NCI-H2196 treated with DMSO at 0.1 percent for 48 hours (cell line): Measurements from ENCODE around the gene AGAP1.
A peak's percentile ranks its signal among the peaks of the same experiment; 100 is the strongest.

Experiments
- DNase-seq: peaks from one replicate; lab custom pipeline; 2025; ENCODE audit not compliant: unreplicated experiment; lab: John Stamatoyannopoulos, UW

The AGAP1 gene

DNA sequence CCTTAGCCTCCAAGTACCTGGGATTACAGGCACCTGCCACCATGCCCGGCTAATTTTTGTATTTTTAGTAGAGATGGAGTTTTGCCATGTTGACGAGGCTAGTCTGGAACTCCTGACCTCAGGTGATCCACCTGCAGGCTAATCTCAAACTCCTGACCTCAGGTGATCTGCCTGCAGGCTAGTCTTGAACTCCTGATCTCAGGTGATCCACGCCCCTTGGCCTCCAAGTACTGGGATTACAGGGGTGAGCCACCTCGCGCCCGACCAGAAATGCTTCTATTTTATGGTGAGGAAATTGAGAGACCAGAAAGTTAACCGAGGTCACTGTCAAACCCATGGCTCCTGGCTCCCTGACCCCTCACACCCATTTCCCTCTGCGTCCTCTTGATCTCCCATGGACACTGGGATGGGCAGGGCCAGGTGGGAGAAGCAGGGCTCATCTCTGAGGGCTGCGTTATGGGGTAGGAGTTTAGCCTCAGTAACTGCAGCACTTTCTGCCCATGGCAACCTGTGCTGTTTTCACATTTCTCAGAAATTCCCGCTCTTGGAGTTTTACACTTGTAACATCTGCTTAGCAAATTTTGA, 210.0 kb downstream of the AGAP1 start:
- DNase-seq, result no peak

DNA sequence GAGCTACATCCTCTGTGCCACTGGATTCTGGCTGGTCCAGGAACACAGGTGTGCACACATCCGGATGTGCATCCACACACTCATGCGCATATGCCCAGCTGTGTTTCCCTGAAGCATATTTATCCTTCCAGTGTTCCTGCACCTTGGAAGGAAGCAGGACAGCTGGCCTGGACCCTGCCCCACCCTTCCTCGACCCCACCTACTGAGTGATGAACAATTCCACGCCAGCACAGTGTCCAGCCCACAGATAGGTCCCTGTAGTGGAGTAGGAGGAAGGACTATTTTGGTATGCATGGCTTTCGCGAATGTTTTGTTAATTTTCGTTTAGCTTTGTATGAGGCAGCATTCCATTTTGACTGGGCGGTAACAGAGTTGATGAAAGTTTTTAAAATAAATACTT, 211.5 kb downstream of the AGAP1 start:
- no peak for DNase-seq

DNA sequence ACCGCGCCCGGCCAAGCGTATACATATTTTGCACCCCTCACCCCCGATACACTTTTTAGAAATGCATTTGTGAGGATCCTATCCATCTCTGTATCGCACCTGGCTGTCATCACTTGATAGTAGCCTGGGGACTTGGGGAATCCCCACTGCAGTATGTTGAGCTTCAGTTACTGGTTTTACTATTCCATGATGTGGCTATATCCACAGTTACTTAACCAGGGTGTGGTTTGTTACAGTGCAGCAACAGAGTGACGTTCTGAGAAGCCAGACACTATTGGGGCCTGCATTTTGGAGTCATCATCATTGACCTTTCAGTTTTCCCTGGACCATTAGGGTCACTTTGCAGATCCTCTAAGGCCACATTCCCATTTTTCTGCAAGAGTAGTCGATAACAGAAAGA, 212.7 kb downstream of the AGAP1 start:
- DNase-seq, result no peak

DNA sequence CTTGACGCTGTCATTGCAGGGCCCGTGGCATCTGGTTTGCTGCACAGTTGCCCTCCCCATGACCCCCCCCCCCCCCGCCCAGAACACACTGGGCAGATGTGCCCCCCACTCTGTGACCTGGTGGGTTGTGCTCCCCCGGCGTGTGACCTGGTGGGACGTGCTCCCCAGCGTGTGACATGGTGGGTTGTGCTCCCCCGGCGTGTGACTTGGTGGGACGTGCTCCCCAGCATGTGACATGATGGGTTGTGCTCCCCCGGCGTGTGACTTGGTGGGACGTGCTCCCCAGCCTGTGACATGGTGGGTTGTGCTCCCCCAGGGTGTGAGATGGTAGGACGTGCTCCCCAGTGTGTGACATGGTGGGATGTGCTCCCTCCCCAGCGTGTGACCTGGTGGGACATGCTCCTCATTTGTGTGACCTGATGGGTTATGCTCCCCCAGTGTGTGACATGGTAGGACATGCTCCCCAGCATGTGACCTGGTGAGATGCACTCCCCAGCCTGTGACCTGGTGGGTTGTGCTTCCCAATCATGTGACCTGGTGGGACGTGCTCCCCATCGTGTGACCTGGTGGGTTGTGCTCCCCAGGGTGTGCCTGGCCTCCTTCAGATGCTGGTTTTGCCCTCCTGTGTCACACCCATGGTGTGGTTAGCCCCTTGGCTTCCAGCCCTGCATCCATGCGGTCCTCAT, 213.7 kb downstream of the AGAP1 start:
- DNase-seq, result no peak

DNA sequence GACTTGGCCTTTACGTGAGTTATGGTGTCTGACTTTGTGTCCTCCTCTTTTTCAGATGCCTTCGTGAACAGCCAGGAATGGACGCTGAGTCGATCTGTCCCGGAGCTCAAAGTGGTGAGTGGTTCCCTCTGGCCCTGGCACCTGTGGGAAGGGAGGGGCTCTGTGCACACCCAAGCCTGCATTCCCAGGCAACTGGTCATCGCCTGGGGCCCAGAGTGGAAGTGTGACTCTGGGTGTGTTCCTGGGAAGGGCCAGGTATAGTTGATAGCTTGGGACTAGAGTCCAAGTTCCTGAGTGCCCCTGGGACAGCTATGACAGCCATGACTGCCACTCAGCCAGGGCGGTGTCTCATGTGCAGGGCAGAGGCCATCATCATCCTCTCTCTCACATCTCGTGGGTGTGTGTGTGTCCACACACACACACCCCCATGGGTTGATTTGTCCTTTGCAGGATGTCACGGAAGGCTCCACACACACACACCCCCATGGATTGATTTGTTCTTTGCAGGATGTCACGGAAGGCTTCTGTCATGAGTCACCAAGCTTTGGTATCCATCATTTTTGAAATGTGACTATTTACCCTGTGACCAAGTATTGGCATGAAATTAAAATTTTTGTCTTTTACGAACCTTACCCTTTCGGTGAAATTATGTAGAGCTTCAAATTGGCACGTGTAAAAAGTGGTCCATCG, 215.4 kb downstream of the AGAP1 start:
- DNase-seq, result no peak

DNA sequence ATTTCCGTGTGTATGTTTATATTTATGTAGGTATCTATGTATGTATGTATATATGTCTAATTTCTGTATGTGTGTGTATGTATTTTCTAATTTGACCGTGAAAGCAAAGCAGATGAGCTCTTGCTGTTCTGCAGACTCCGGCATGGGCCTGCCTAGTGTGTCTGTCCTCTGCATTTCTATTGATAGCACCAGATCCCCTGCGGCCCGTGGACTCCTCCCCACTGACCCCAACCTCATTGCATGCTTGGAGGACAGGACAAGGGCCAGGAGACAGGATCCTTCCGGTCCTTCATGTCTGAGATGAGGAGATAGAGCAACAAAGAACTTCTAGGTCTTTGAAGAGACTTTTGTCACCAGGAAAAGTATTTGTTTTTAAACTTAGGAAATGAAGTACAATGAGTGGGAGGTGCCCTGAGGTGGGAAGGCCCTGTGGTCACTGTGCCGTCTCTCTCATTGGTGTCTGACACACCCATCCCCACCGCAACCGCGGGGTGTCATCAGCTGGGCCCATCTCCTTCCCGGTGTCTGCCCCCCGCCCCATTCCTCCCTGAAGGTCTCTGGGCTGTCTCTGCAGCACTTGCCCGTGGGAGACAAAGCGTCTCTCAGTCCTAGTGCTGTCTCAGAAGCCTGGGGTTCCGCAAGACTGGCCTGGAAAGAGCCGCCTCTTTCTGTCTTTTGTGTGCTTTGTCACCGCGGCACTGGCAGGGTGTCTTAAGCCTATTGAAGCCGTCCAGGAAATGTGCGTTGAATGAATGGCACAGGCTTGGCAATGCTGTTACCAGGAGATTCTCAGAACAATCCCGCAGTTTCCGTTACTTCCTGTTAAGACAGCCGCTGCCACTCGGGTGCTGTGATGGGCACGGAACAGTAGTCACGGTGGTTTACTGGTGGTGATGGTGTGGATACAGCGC, 216.4 kb downstream of the AGAP1 start:
- no peak for DNase-seq

DNA sequence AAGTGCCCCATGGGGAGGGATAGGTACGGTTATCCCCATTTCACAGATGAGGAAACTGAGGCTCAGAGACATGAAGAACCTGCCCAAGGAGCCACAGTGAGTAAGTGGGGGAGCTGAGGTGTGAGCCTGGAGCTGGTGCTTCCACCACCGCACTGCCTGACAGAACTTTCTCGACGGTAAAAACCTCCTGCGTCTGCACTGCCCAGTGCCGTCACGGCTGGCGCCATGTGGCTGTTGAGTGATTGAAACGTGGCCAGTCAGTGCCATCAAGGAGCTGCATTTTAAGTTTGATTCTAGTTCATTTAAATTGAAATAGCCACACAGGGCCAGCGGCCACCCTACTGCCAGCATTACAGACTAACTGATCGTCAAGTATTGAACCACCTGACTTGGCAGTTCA, 217.1 kb downstream of the AGAP1 start:
- no peak for DNase-seq

DNA sequence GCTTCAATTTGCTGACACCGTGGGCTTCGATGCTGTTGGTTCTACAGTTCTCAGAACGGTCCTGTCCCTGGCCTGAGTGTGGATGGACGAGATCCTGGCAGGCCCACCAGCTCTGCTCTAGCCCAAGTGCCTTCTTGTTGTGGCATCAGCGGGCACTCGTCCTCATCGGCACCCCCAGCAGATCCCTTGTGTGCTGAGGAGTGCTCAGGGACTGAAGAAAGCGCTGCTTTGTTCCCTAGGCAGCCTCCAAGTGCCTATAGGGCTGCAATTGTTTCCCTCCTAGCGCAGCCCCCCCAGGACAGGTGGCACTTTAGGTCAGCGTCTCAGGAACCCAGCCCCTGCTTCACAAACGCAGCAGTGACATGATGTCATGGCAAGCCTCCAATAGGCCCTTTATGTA, 217.7 kb downstream of the AGAP1 start:
- DNase-seq, result no peak

DNA sequence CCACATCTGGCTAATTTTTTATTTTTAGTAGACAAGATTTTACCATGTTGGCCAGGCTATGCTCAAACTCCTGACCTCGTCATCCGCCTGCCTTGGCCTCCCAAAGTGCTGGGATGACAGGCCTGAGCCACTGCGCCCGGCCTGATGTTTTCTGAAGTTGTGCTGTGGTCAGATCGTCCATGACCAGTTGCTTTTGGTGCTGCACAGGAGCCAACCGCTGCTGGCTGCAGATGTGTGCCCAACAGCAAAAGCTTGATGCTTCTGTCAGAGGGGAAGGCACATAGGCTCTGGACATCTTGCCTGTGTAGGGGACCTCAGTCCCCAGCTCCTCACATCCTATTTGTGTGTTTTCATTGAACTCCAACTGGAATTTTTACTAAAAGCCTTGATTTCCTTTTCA, 218.3 kb downstream of the AGAP1 start:
- no peak for DNase-seq

DNA sequence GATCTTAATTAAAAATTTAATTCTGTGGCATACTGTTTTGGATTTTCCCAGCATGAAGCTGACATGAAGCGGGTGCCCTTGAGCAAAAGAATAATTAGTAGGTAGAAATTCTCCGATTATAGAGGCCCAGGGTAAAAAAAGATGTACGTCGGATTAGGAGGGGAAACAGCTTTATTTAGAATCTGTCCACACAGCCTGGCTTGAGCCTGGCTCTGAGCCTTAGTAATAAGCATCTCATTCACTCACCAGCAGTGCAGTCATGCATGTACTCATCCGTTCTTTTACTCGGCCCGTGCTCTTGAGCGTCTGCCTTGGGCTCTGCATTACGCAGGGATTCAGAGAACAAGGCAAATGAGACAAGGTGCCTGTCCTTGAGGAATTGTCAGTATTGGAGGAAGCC, 219.3 kb downstream of the AGAP1 start:
- no peak for DNase-seq

DNA sequence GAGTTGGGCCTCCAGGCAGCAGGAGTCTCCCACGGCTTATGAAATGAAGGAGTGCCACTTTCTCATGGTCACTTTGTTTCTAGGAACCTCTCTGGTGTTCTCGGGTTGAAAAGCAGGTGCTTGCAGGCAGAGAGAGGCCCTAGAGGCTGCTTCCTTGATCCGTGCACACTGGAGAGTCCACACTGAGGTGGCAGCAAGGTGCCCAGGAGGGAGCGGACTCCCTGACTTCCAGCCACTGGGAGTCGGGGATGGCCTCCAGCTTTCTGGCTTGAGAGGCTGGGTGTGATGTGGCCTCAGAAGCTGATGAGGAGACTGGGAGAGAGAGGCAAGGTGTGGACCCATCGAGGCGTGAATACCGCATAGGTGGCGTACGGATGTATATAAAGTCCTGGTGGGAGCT, 221.8 kb downstream of the AGAP1 start:
- DNase-seq, result no peak

DNA sequence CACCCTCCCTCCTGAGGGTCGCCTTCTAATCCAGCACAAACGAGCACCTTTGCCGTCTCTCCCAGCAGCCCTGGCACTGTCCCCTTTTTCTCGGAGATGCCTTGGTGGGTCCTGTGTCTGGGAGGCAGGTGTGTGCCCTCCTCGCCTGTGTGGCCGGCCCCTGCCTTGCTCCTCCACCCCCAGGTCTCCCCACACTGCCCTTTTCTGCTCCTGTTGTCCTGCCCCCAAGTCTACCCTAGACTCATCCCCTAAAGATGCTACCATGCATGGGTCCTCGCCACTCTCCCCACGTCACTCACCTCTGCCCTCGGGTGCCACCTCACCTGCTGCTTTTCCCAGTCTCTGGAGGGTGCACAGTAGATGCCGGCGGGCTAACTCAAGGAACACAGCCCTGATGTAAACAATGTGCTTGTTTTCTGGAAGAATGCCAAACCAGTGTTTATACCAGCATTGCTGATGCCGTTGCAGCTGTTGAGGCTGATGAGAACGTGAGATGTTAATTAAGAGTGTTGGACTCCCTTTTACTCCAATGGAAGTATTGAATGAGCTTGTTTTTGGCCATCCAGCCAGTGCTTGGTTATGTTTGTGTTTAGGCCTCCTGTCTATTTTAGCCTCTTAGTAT, 223.1 kb downstream of the AGAP1 start:
- DNase-seq, result no peak

DNA sequence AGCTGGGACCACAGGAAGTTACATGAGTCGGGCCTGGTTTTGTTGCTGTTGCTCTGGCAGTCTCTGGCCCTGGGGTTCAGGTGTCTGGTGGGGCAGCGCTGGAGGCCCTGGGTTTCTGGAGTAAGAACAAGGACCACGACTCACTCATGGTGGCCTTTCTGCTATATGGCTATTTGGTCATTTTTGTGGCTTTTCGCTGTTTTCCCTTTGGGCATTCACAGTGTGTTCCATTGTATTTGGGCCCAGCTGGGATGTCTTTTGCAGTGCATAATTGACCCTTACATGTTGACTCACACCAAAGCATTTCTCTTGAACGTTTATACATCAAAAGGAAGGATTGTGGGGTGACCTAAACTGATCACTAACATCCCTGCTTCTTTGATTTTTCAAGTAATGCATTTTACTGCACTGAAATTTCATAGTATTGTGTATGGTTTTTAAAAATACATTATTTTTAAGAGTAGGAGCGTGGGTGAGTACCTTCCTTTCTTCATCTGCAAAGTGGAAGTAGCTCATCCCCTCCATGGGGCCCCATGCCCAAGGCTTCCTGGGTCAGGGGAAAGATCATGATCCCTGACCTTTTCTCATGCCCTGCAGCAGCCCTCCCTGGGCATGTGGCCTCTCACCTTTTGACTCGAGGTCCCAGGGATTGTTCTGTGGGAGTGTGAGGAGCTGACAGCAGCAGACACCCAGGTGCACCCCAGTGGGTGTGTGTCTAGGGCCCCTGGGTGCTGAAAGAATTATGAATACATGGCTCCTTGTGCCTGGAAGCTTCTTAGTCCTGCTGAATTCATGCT, 225.5 kb downstream of the AGAP1 start:
- no peak for DNase-seq

DNA sequence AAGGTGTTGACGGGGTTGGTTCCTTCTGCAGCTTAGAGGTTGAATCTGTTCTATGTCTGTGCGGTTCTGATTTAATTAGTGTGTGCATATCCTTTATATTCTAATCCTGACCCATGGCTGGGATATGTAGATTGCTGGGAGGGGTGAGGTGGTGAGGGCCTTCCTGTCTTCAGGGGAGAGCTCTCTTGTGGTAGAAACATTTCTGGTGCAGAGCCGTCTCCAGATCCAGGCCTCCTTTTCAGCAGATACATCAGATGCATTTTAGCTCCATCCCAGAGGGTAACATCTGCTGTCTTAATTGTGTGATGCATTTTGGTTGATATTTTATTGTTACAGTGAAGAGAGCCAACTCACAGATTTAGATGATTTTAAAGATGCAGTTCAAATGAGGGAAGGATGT, 227.8 kb downstream of the AGAP1 start:
- DNase-seq, result no peak

DNA sequence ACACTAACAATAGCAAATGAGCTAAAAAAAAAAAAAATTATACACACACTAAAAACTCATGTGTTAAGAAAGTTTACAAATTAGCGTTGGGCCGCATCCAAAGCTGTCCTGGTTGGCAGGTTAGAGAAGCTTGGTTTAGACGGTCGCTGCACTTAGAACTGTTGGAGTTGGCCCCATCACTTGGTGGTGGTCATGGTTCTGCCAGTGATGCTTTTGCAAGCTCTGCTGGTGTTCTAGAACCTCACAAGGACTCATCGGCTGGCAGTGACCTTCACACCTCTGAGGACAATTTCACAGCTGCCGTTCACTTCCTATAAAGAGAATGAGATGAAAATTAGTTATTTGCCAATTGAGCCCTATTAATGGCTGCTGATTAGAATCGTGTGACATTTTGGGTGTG, 229.0 kb downstream of the AGAP1 start:
- no peak for DNase-seq

DNA sequence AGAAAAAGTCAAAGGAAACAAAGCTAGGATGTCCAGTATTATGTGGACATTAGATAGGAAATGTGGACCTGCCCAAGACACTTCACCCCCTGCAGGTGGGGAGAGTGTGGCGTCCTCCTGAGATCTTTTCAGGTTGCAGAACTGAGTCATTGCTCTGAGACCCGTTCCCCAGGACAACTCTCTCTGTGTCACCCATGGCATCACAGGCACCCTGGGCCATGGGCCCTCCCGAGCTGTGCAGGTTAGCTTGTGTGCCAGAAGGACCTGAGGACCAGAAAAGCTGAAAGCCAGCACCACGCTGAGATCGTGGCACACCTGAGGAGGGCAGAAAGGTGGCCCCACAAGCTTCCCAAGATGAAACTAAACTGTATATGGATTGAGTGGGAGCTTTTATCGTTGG, 229.5 kb downstream of the AGAP1 start:
- no peak for DNase-seq

DNA sequence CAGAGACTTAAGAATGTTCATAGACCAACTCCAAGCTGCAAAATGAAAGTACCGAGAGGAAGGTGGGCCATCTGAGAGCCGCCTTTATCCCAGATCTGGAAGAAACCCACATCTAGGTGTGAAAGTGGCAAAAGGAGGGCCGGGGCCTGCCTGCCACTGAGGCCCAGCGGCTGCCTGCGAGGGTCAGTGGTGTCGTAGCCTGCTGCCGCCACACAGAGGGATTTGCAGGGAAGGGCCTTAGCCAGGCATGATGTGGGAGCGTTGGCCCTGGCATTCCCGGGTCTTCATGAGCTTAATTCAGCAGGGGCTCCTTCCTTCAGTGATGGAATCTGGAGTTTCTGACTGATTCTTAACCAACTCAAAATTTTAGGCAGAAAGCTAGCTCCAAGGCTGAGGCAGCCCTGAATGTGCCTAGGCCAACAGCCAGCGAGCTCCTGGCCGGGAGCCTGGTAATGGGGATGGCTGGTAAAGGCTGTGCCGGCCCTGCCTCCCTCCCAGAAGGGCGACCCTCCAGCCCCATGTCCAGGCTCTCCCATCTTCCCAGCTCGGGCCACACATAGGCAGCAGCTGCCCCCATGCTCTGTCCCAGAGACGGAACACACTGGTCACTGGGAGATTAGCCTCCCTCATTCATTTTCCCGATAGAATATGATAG, 230.1 kb downstream of the AGAP1 start:
- DNase-seq, result no peak

DNA sequence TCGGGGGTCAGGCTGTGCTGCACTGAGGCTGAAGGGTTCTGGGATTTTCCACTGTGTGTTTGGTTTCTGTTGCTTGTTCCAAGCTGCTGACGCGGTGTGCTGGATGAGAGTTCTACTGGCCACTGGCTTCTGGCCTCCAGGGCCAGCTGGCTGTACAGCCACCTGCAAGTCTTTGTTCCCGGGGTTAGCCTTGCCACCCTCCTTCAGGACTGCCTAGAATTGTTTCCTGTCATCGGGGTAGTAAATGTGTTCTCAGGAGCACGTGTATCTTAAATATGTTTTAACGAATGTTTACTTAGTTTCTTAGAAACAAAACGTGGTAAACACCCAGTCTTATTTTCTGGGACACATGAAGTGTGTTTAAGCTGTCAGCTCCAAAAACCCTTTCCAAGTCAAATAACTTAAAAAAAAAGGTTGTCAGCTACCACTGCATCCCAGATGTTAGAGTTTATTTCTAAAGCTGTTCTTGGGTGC, 231.2 kb downstream of the AGAP1 start:
- DNase-seq, result peak; percentile 22

DNA sequence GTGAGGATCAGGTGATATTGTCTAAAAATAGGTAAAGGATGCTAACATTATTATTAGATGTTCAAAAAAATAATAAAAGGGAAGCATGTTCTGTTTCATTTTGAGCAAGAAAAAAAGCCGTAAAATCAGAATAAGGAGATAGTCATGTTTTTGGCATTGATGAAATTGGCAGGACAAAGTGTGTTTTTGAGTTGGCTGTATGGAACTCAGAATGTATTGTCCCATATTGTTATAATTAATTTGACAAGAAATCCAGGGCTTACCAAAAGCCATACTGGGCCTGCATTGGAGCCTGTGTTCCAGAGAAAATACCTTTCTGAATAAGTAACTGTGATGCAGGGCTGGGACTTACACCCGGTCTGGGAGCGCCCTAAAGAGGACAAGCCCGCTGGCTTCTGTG, 232.0 kb downstream of the AGAP1 start:
- no peak for DNase-seq

DNA sequence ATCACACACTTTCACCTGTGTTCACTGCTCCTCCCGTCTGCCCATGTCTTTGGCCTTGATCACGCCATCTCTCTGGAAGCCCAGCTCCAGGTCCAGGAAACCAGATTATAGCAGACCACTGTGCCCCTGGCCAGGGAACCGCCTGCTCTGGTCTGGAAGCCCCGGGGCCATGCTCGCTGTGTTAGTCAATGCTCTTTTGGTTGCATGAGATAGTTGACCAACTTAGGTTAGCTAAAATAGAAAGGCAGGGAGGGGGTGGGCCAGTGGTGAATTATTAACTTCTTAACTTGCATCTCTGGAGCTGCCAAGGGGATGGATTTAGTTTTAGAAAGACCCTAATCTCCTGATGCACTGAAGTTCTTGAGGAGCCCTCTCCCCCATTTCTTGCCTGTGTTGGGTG, 232.7 kb downstream of the AGAP1 start:
- no peak for DNase-seq
